Neural cell (in vitro differentiated cells): ENCODE data around the gene NIF3L1. TPM values are rescaled to one million over a fixed set of nuclear protein-coding genes. Genes with fewer than 3 reads are reported as not detected.

Source experiments
- H2AFZ ChIP-seq: fragments of 200-600, 300-800 bp; sonication (generic), shearing (Covaris generic); 2 replicates; pipeline ENCODE4 v1.6.0; 2014; ENCODE audit warnings: low read depth, mild to moderate bottlenecking, antibody characterized with exemption, low read length, moderate library complexity
- H3F3A ChIP-seq: fragments of 200-600 bp; shearing (Covaris generic); 2 replicates; pipeline ENCODE4 v1.6.1; 2016; ENCODE audit warnings: mild to moderate bottlenecking, moderate library complexity, mixed read lengths, antibody characterized with exemption, low read length; ENCODE audit not compliant: insufficient read depth, poor library complexity, severe bottlenecking
- H3K27ac ChIP-seq: fragments of 200-600, 300-800 bp; sonication (generic), shearing (Covaris generic); 2 replicates; pipeline ENCODE4 v1.5.1; 2014; ENCODE audit warnings: mild to moderate bottlenecking, low read length, moderate library complexity
- H3K27me3 ChIP-seq: fragments of 300-800, 200-600 bp; sonication (generic), shearing (Covaris generic); 2 replicates; pipeline ENCODE4 v1.6.0; 2014; ENCODE audit warnings: mild to moderate bottlenecking, low read depth, low read length, moderate library complexity; ENCODE audit not compliant: insufficient read depth
- H3K36me3 ChIP-seq: fragments of 300-800, 200-600 bp; sonication (generic), shearing (Covaris generic); 2 replicates; pipeline ENCODE4 v1.5.1; 2014; ENCODE audit warnings: mild to moderate bottlenecking, antibody characterized with exemption, low read length, moderate library complexity; ENCODE audit not compliant: insufficient read depth
- H3K4me2 ChIP-seq: fragments of 300-800, 200-600 bp; sonication (generic), shearing (Covaris generic); 2 replicates; pipeline ENCODE4 v1.6.0; 2014; ENCODE audit warnings: mild to moderate bottlenecking, low read length
- H3K4me3 ChIP-seq: fragments of 300-800, 200-600 bp; sonication (generic), shearing (Covaris generic); 2 replicates; pipeline ENCODE4 v1.5.1; 2014; ENCODE audit warnings: mild to moderate bottlenecking, low read length, moderate library complexity
- H3K79me2 ChIP-seq: fragments of 200-600 bp; shearing (Covaris generic); replicated peaks from 2 replicates; pipeline ENCODE4 v1.6.0; 2014; ENCODE audit warnings: mild to moderate bottlenecking, low read length, moderate library complexity; ENCODE audit not compliant: insufficient read depth
- H3K9ac ChIP-seq: fragments of 300-800, 200-600 bp; sonication (generic), shearing (Covaris generic); 2 replicates; pipeline ENCODE4 v1.6.1; 2016; ENCODE audit warnings: mild to moderate bottlenecking, low read length, mixed read lengths
- H3K9me2 ChIP-seq: fragments of 200-600 bp; shearing (Covaris generic); 2 replicates; pipeline ENCODE4 v1.6.1; 2016; ENCODE audit warnings: mild to moderate bottlenecking, low read length, mixed read lengths; ENCODE audit not compliant: insufficient read depth
- H3K9me3 ChIP-seq: fragments of 200-600, 300-800 bp; sonication (generic), shearing (Covaris generic); 2 replicates; pipeline ENCODE4 v1.6.1; 2016; ENCODE audit warnings: mild to moderate bottlenecking, mixed run types, low read length, moderate library complexity, mixed read lengths
- H4K20me1 ChIP-seq: fragments of 200-600 bp; shearing (Covaris generic); 2 replicates; pipeline ENCODE4 v1.6.1; 2016; ENCODE audit warnings: mild to moderate bottlenecking, mixed run types; ENCODE audit not compliant: insufficient read depth
- EP300 ChIP-seq: fragments of 450-650 bp; conservative IDR thresholded peaks from 2 replicates; pipeline ENCODE4 v1.6.1; 2014; ENCODE audit warnings: antibody characterized with exemption, mild to moderate bottlenecking, moderate library complexity; ENCODE audit not compliant: poor library complexity, severe bottlenecking
- EZH2 ChIP-seq: fragments of 200-600, 300-800 bp; shearing (Covaris generic), sonication (generic); IDR thresholded peaks from 2 replicates; pipeline ENCODE4 v1.6.1; 2014; ENCODE audit warnings: antibody characterized with exemption, low read length, borderline replicate concordance, mild to moderate bottlenecking; ENCODE audit not compliant: insufficient read depth, poor library complexity, severe bottlenecking
- MXI1 ChIP-seq: fragments of 450-650 bp; conservative IDR thresholded peaks from 2 replicates; pipeline ENCODE4 v1.6.1; 2014; ENCODE audit warnings: antibody characterized with exemption, mild to moderate bottlenecking; ENCODE audit not compliant: poor library complexity, severe bottlenecking
- POLR2AphosphoS5 ChIP-seq: IDR thresholded peaks from 2 replicates; pipeline ENCODE4 v1.6.1; 2012
- RAD21 ChIP-seq: fragments of 450-650 bp; conservative IDR thresholded peaks from 2 replicates; pipeline ENCODE4 v1.6.1; 2014; ENCODE audit warnings: antibody characterized with exemption, mild to moderate bottlenecking, moderate library complexity
- SMC3 ChIP-seq: fragments of 450-650 bp; conservative IDR thresholded peaks from 2 replicates; pipeline ENCODE4 v1.6.1; 2014; ENCODE audit warnings: antibody characterized with exemption, mild to moderate bottlenecking, moderate library complexity; ENCODE audit not compliant: poor library complexity
- TAF1 ChIP-seq: IDR thresholded peaks from 2 replicates; pipeline ENCODE4 v1.6.1; 2012; ENCODE audit warnings: low read depth
- polyA plus RNA-seq: library from polyadenylated mRNA; depleted of rRNA; stranded (reverse); fragments of >200 nt; gene quantifications from 2 replicates; pipeline ENCODE4 v1.2.3, GENCODE V29; 2014
- TF ChIP-seq, protein P1 (sequence below): fragments of 450-650 bp; IDR thresholded peaks from 2 replicates; pipeline ENCODE4 v1.5.1; 2014; ENCODE audit warnings: antibody characterized with exemption, mild to moderate bottlenecking, moderate library complexity; ENCODE audit not compliant: poor library complexity, severe bottlenecking
- TF ChIP-seq, protein P2 (sequence below): IDR thresholded peaks from 2 replicates; pipeline ENCODE4 v1.6.1; 2012; ENCODE audit warnings: borderline replicate concordance

Gene NIF3L1
- polyA plus RNA-seq, 1 donor from 2014 or later = 74.8 TPM

DNA sequence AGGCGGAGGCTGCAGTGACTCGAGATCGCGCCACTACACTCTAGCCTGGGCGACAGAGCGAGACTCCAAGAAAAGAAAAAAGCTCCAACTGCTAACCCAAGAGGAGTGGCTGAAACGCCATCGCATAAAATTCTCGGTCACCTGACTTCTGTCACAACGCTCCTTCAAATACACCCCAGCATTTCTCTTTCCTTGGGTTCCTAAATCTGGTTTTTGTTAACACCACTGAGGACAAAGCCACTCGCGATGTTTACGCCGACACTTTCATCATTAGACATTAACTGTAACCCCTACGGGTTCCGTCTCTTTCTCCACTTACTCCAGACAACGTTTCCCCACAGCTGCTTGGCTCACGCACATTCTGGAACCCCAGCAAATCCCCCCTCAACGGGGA lies 25.4 kb upstream of the NIF3L1 start:
- peaks cover 3% of the 10 kb centered on the region for H3K36me3 ChIP-seq
- no peak overlapping the region for H3K4me2 ChIP-seq
- H4K20me1 ChIP-seq = peaks cover 30% of the 10 kb centered on the region
- H3K9ac ChIP-seq = peak overlapping the region; percentile 100
- H3K27ac ChIP-seq = peak overlapping the region; percentile 100
- no peak for TF ChIP-seq EP300
- H3K9me2 ChIP-seq = no peaks in the 10 kb centered on the region
- H3F3A ChIP-seq = peaks cover 4% of the 10 kb centered on the region
- H3K4me3 ChIP-seq = peak overlapping the region; percentile 98
- no peaks in the 10 kb centered on the region for H3K27me3 ChIP-seq
- H3K79me2 ChIP-seq = peaks cover 53% of the 10 kb centered on the region
- peak overlapping the region; percentile 86 for H2AFZ ChIP-seq
- H3K9me3 ChIP-seq = no peaks in the 10 kb centered on the region

DNA sequence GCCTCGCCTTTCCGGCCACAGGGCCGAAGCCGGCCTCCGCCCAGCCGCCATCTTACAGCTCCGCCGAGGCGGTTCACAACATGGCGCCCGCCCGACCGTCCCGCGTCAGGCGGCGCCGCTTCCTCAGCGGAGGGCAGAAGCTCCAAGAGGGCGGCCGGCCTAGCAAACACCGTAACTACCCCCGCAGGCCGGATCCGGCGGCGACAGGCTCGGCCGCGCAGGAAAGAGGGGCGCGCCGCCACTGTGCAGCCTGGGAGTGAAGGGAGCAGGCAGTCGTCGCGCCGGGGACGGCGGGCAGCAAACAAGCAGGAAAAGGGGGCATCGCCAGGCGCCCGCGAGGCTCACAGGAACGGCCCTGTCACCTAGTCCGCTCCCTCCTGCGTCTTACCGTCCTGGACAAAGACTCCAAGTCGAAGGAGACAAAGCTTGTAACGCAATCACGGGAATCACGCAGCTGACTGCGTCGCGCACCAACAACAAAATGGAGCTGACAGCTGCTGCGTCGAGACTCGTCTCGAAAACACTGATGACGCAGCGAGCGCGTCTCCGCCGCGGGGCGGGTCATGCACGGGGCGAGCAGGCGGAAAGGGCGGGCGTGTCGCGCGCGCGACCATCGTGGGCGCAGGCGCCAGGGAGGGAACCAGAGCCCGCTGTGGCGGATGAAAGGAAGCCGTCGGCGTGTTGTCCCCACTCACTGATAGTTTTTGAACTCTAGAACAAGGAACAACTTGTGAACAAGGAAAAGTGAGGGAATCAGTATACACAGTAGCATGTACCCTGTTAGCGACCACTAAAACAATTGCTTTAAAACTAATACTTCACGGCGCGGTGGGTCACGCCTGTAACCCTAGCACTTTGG lies 24.8 kb upstream of the NIF3L1 start, which contains the start of gene CLK1:
Gene CLK1 (minus strand): TSS at position 483 of the 859 bp plus-strand sequence. CDS start 2,796 bp downstream, outside the sequence.
- Histone ChIP-seq H3K9ac (peak within 1 kb of the TSS; percentile 100), H3K79me2 (peaks cover 47% of the 10 kb centered on the region), H4K20me1 (peaks cover 27% of the 10 kb centered on the region), H3K4me3 (peak within 1 kb of the TSS; percentile 98), H2AFZ (peak within 1 kb of the TSS; percentile 86), H3K27me3 (no peaks in the 10 kb centered on the region), H3K36me3 (peaks cover 3% of the 10 kb centered on the region), H3F3A (peaks cover 4% of the 10 kb centered on the region), H3K27ac (peak within 1 kb of the TSS; percentile 100), H3K4me2 (peak within 1 kb of the TSS; percentile 68), H3K9me2 (no peaks in the 10 kb centered on the region), H3K9me3 (no peaks in the 10 kb centered on the region)
- TF ChIP-seq TAF1 (peak; percentile 99), POLR2AphosphoS5 (peak; percentile 100), EZH2 (no peak), RAD21 (no peak), MXI1 (peak; percentile 65), EP300 (peak; percentile 88), SMC3 (peak; percentile 33)
- TF ChIP-seq, protein P1, sequence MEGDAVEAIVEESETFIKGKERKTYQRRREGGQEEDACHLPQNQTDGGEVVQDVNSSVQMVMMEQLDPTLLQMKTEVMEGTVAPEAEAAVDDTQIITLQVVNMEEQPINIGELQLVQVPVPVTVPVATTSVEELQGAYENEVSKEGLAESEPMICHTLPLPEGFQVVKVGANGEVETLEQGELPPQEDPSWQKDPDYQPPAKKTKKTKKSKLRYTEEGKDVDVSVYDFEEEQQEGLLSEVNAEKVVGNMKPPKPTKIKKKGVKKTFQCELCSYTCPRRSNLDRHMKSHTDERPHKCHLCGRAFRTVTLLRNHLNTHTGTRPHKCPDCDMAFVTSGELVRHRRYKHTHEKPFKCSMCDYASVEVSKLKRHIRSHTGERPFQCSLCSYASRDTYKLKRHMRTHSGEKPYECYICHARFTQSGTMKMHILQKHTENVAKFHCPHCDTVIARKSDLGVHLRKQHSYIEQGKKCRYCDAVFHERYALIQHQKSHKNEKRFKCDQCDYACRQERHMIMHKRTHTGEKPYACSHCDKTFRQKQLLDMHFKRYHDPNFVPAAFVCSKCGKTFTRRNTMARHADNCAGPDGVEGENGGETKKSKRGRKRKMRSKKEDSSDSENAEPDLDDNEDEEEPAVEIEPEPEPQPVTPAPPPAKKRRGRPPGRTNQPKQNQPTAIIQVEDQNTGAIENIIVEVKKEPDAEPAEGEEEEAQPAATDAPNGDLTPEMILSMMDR = no peak
- TF ChIP-seq, protein P2, sequence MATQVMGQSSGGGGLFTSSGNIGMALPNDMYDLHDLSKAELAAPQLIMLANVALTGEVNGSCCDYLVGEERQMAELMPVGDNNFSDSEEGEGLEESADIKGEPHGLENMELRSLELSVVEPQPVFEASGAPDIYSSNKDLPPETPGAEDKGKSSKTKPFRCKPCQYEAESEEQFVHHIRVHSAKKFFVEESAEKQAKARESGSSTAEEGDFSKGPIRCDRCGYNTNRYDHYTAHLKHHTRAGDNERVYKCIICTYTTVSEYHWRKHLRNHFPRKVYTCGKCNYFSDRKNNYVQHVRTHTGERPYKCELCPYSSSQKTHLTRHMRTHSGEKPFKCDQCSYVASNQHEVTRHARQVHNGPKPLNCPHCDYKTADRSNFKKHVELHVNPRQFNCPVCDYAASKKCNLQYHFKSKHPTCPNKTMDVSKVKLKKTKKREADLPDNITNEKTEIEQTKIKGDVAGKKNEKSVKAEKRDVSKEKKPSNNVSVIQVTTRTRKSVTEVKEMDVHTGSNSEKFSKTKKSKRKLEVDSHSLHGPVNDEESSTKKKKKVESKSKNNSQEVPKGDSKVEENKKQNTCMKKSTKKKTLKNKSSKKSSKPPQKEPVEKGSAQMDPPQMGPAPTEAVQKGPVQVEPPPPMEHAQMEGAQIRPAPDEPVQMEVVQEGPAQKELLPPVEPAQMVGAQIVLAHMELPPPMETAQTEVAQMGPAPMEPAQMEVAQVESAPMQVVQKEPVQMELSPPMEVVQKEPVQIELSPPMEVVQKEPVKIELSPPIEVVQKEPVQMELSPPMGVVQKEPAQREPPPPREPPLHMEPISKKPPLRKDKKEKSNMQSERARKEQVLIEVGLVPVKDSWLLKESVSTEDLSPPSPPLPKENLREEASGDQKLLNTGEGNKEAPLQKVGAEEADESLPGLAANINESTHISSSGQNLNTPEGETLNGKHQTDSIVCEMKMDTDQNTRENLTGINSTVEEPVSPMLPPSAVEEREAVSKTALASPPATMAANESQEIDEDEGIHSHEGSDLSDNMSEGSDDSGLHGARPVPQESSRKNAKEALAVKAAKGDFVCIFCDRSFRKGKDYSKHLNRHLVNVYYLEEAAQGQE = peak; percentile 96
